HG03558 (cell line): ENCODE results near the gene IPCEF1.

ENCODE experiments used
- ATAC-seq: cut with Tn5 transposase; IDR thresholded peaks from one replicate; pipeline ENCODE4 v1.9.1; 2021; ENCODE audit warnings: moderate number of reproducible peaks; ENCODE audit not compliant: unreplicated experiment; ENCODE audit errors: extremely low read depth

Gene IPCEF1

GRCh38 chr6:154127657-154128056 is 228.9 kb downstream of the IPCEF1 start:
- ATAC-seq, result no peak

GRCh38 chr6:154125421-154125820 is 231.2 kb downstream of the IPCEF1 start:
- no peak for ATAC-seq

GRCh38 chr6:154123155-154123956 is 233.2 kb downstream of the IPCEF1 start:
- no peak for ATAC-seq

DNA sequence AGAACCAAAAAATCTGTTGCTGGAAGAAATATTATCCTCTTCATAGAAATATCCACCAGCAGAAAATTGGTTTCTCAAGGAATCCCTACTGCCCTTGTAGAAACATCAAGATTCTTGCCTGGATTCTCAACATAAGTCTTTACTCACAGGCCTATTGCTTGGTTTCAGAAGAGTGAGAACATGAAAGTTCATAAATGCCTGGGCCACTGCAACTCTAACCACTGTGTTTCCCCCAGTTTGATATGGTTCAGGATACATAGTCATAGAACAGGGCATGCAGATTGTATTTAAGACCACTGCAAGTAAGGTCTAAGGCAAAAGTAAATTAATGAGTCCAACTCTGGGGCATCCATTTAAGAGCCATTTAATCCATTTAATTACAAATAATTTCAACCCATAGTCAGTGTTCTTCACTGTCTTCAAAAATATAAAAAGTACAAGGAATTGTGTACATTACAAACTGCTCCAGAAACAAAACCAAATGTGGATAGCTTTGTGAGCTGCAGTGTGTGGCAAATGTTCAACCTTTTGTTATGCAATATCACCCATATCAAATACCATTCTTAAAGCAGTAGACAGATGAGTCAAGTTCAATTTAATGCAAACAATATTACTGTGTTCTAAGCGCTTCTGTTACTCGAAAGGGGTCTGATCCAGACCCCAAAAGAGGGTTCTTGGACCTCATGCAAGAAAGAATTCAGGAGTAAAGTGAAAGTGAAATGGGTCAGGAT is 234.2 kb downstream of the IPCEF1 start:
- no peak for ATAC-seq

DNA sequence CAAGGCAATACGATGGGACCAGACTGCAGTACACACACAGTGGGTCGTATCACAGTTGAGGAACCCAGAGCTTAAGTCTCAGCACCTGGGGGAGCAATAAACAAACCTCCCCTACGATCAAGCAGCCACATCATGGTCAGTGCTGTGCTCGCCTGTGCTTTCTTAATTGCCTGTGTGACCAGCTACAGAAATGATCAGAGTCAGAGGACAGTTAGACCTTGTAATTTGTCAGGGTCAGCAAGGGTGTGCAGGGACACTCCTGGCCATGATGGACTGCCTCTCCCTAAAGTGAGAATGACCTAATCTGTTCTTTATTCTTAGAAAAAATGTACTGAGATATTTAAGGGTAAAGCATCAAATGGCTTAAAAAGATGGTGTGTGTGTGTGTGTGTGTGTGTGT is 239.1 kb downstream of the IPCEF1 start:
- no peak for ATAC-seq

GRCh38 chr6:154113392-154113791 is 243.2 kb downstream of the IPCEF1 start:
- no peak for ATAC-seq

DNA sequence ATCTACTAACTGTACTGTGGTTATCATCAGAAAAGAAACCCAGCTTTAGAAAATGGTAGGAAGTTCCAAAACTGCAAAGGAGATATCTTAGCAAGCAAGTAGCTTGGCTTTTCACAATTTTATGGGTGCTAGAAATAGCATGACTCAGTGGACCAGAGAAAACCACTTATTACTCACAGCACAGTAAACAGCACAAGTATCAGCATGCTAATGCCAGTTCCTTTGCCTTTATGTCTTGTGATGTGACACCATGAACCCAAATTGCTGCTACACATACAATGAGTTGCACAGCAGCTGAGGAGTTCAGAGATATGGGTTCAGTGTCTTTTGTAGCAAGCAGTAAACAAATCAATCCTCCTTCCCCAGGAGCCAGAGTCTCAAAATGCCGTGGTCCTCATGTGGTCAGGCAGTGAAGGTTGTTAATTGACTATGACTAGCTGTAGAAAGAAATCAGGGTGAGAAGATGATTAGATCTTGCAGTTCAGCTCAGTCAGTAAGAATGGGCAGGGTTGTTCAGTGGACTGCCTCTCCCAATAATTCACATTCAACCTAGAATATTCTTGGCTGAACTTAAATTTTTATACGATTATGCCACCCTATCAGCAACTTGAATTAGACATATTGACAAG is 244.3 kb downstream of the IPCEF1 start:
- no peak for ATAC-seq

DNA sequence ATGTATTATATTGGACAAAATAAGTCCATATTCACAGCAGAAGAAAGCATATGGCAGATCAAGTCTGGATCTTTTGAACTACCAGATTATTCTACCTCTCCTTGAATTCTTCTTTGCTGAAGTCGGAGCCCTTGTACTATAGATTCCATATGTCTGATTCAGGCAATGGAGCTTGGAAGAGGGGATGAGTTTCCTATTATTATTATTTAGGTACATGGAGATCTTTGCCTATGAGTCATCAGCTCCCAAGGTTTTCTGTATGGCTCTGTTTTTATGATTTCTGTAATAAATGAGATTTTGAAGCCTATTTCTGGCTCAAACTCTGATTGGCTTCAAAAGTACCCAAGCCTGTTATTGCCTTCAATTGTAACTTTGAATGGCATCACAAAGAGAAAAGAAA is 245.6 kb downstream of the IPCEF1 start:
- no peak for ATAC-seq

GRCh38 chr6:154106251-154106650 is 250.4 kb downstream of the IPCEF1 start:
- ATAC-seq, result no peak
